ENCODE results near the gene USP48.

The USP48 gene

GRCh38 chr1:21725748-21726392, 57.1 kb downstream of the USP48 start:
- H2AFZ ChIP-seq (ENCODE audit: low read depth, low read length, severe bottlenecking), result no peak overlapping the region
- H3K4me2 ChIP-seq (ENCODE audit: low read depth, low read length, poor library complexity, severe bottlenecking), result no peak overlapping the region
- H4K20me1 ChIP-seq (ENCODE audit: low read depth, low read length), result no peaks in the 10 kb centered on the region
- peaks cover 11% of the 10 kb centered on the region; the same call in 1 of the 2 replicates for H3K36me3 ChIP-seq (ENCODE audit: low read length)
- no peak overlapping the region for H3K27ac ChIP-seq (ENCODE audit: low read depth, low read length)
- H3K9ac ChIP-seq (ENCODE audit: low read length), result no peak overlapping the region
- TF ChIP-seq CTCF (IDR thresholded peaks at IDR 0.05; ENCODE audit: insufficient read depth, low read length, poor library complexity, severe bottlenecking) (no peak), EZH2phosphoT487 (conservative IDR thresholded peaks at IDR 0.05; ENCODE audit: low read length) (no peak)
- H3F3A ChIP-seq (ENCODE audit: insufficient read depth), result no peaks in the 10 kb centered on the region; the same call in 1 of the 2 replicates
- H3K79me2 ChIP-seq (ENCODE audit: insufficient read depth, low read length), result no peaks in the 10 kb centered on the region
- H3K4me3 ChIP-seq (ENCODE audit: insufficient read depth, low read length, poor library complexity, severe bottlenecking), result no peak overlapping the region
- no peaks in the 10 kb centered on the region for H3K9me2 ChIP-seq (replicated peaks; ENCODE audit: insufficient read depth, low read length)
- H3K27me3 ChIP-seq (ENCODE audit: low read length), result no peaks in the 10 kb centered on the region
- H3K9me3 ChIP-seq (ENCODE audit: insufficient read depth, low read length), result no peaks in the 10 kb centered on the region

GRCh38 chr1:21724570-21724969, 58.4 kb downstream of the USP48 start:
- Histone ChIP-seq H3K27ac (ENCODE audit: low read depth, low read length) (no peak overlapping the region), H3K9ac (ENCODE audit: low read length) (no peak overlapping the region), H2AFZ (ENCODE audit: low read depth, low read length, severe bottlenecking) (no peak overlapping the region), H3K27me3 (ENCODE audit: low read length) (no peaks in the 10 kb centered on the region), H3F3A (ENCODE audit: insufficient read depth) (no peaks in the 10 kb centered on the region; the same call in 1 of the 2 replicates), H3K4me3 (ENCODE audit: insufficient read depth, low read length, poor library complexity, severe bottlenecking) (no peak overlapping the region), H3K9me3 (ENCODE audit: insufficient read depth, low read length) (no peaks in the 10 kb centered on the region), H3K79me2 (ENCODE audit: insufficient read depth, low read length) (no peaks in the 10 kb centered on the region), H3K9me2 (replicated peaks; ENCODE audit: insufficient read depth, low read length) (no peaks in the 10 kb centered on the region), H3K36me3 (ENCODE audit: low read length) (peaks cover 14% of the 10 kb centered on the region; the same call in 1 of the 2 replicates), H4K20me1 (ENCODE audit: low read depth, low read length) (no peaks in the 10 kb centered on the region), H3K4me2 (ENCODE audit: low read depth, low read length, poor library complexity, severe bottlenecking) (no peak overlapping the region)
- TF ChIP-seq EZH2phosphoT487 (conservative IDR thresholded peaks at IDR 0.05; ENCODE audit: low read length) (no peak), CTCF (IDR thresholded peaks at IDR 0.05; ENCODE audit: insufficient read depth, low read length, poor library complexity, severe bottlenecking) (no peak)

- Histone ChIP-seq H3K4me2 (ENCODE audit: low read depth, low read length, poor library complexity, severe bottlenecking) (no peak overlapping the region), H4K20me1 (ENCODE audit: low read depth, low read length) (no peaks in the 10 kb centered on the region), H3K9ac (ENCODE audit: low read length) (no peak overlapping the region), H3F3A (ENCODE audit: insufficient read depth) (no peaks in the 10 kb centered on the region; the same call in 1 of the 2 replicates), H3K27me3 (ENCODE audit: low read length) (no peaks in the 10 kb centered on the region), H3K9me3 (ENCODE audit: insufficient read depth, low read length) (no peaks in the 10 kb centered on the region), H3K79me2 (ENCODE audit: insufficient read depth, low read length) (no peaks in the 10 kb centered on the region), H3K4me3 (ENCODE audit: insufficient read depth, low read length, poor library complexity, severe bottlenecking) (no peak overlapping the region), H2AFZ (ENCODE audit: low read depth, low read length, severe bottlenecking) (no peak overlapping the region), H3K9me2 (replicated peaks; ENCODE audit: insufficient read depth, low read length) (no peaks in the 10 kb centered on the region), H3K36me3 (ENCODE audit: low read length) (peaks cover 10% of the 10 kb centered on the region; the same call in 1 of the 2 replicates), H3K27ac (ENCODE audit: low read depth, low read length) (no peak overlapping the region)
- TF ChIP-seq CTCF (IDR thresholded peaks at IDR 0.05; ENCODE audit: insufficient read depth, low read length, poor library complexity, severe bottlenecking), result no peak
- no peak for TF ChIP-seq EZH2phosphoT487 (conservative IDR thresholded peaks at IDR 0.05; ENCODE audit: low read length)
Observed at GRCh38 chr1:21724098-21724497, 58.9 kb downstream of the USP48 start.
